GM12891 (cell line): ENCODE measurements around the gene TNFAIP3.

Experiments
- POLR2A ChIP-seq: IDR thresholded peaks from 2 replicates; pipeline ENCODE4 v1.6.1; 2011; ENCODE audit warnings: low read depth, low read length, control low read depth
- POLR2AphosphoS5 ChIP-seq: IDR thresholded peaks from 2 replicates; pipeline ENCODE4 v1.6.1; 2011; ENCODE audit warnings: low read depth, low read length, control low read depth
- POU2F2 ChIP-seq: IDR thresholded peaks from 2 replicates; pipeline ENCODE4 v1.6.1; 2011; ENCODE audit warnings: low read depth, mild to moderate bottlenecking, control low read depth, low read length, moderate library complexity
- SPI1 ChIP-seq: IDR thresholded peaks from 2 replicates; pipeline ENCODE4 v1.6.1; 2011; ENCODE audit warnings: low read depth, low read length, control low read depth
- TAF1 ChIP-seq: IDR thresholded peaks from 2 replicates; pipeline ENCODE4 v1.6.1; 2011; ENCODE audit warnings: low read depth, low read length, control low read depth

- no peak for TF ChIP-seq POLR2AphosphoS5
- no peak for TF ChIP-seq TAF1
- TF ChIP-seq POLR2A, result no peak
- TF ChIP-seq SPI1, result no peak
- TF ChIP-seq POU2F2, result no peak
Measured at GRCh38 chr6:137860394-137861005, 6.6 kb upstream of the TNFAIP3 start.
